Measurements from ENCODE around the gene SLC6A1.

SLC6A1 gene

DNA sequence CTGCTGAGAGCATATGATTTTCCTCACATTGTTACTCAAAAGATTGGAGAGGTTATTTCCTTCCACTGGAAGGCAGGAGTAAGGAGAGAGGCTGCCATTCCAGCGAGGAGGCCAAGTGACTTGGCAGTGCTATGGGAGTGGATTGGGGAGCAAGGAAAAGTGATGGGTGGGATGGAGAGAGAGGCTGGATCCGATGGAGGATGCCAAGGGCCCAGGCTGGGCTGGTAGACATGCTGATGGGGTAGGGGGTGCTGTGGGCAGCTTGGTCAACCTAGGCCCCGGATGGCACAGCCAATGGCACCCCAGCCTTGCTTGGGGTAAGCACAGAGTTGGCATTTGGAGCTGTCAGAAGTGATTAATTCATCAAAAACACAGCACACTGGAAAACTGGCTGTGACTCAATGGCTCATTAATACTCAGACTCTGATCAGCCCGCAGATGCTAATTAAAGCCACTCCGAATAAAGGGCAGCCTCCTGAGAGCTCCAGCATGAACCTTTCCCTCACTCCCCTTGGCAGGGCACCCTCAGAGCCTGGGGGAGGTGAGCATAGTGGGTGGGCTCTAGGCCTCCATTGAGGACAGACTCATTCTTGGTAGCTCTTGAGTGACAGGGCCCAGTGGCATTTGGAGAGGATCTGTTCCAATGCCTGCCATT is 22.1 kb upstream of the SLC6A1 start:
- no peak for DNase-seq (ENCODE audit: low read depth in 3 of 3)

DNA sequence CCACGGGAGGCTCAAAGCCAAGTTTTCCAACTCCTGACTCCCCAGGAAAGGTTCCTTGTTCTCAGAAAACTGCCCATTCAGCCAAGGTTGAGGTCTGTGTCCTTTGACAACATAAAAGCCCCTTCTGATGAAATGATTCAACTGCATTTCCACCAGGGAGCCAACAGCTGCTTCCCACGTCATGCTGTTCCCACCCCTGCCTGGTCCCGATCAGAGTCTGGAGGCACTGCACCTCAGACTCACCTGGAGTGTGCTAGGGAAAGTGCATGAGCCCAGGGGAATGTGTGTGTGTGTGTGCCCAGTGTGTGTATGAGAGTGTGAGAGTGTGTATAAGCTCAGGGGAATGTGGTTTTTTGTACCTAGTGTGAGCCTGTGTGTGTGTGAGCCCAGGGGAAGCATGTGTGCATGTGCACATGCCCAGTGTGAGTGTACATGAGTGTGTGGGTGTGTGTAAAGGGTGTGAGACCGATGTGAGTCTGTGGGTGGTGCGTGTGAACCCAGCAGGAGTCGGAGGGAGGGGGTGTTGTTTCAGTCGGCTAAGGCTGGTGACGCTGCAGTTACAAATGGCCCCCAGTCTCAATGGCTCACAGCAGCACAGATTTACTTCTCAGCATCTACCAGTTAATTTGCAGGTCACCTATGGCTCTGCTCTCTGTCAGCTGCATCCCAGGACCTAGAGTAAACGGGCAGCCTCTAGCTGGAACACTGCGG is 20.3 kb upstream of the SLC6A1 start:
- DNase-seq (ENCODE audit: low read depth in 3 of 3), result no peak

DNA sequence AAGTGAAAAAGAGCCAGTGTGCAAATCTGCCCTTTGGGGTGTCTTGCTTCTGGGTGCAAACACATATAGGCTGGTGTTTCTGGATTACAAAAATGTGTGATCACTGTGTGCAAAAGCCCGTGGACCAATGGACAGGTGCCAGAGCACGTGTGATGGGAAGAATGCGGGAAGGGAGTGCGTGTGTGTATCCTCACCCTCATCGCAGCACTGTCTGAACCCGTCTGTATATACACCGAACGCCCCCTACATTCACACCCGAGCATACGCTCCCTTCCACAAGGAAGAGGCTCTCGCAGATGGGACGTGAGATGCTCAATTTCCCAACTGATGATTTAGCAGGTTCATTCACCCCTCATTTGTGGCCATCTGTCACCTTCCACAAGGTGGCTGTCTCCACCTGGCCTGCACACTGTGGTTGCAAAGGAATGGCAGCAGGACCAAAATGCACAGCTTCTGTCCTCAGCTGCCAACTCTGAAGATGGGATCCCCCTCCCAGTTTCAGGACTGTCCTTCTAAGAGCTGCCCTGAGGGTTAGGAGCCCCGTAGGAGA is 19.4 kb upstream of the SLC6A1 start:
- DNase-seq (ENCODE audit: low read depth in 3 of 3), result no peak

DNA sequence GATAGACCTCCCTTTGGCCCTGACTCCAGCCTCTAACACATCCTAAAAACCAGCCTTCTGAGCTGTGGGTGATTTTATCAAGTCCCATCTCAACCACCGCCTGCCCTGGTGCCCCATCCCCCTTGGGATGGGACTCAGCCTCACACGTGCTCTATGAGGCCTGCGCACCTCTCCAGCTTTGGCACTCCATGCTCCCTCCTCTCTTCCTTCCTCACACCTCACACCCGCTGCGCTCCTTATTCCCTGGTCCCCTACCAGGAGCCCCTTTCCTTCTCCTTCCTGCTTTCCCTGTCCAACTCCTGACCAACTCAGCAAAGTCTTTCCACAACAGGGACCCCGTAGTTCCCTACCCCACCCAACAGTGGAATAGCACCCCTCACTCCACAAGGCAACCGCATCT is 18.4 kb upstream of the SLC6A1 start:
- DNase-seq (ENCODE audit: low read depth in 3 of 3), result no peak

DNA sequence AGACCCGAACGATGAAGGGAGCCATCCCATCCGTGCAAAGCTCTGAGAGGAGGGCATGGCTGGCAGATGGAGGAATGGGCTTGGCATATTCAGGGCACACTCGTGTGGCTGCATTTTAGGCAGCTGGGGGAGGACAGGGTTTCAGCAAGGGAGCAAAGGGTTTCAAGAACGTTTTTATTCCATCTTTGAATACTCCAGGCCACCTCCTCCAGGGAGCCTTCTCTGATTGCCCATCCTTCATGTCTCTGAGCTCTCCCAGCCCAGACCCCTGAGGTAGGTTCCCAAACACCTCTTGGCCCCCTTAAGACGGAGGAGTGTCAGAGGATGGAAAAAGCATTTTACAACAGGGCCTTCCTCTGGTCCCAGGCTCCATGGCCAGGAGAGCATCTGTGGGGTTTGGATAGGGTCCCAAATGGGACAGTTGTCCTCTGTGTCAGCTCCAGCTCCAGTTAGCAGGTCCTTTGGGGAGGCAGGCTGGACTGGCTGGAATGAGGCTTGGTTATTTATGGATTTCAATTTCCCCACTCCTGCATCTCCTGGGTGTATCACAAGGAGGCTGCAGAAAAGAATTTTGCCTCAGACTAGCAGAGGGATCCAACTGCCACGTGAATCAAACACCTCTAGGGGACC is 17.7 kb upstream of the SLC6A1 start:
- DNase-seq (ENCODE audit: low read depth in 3 of 3), result no peak

DNA sequence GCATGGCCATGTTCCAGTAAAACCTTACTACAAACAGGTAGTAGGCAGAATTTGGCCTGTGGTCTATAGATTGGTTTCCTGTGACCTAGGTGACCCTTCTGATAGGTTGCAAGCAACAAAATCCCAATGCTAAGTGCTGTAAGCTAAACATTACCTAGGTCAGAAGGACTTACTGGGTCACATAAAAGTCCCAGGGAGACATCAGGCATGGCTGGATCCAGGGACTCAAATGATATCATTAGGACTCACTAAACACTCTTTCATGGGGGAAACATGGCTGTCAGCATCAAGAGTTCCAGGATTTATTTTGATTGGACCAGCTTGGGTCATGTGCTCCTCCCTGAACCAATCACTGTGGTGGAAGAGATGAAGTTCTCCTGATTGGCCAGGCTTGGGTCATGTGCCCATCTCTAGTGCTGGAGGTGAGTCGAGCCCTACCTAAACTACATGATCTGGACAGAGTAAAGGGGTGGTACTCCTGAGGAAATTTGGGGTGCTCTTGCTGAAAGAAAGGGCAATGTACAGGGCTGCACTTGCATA is 16.8 kb upstream of the SLC6A1 start:
- no peak for DNase-seq (ENCODE audit: low read depth in 3 of 3)

DNA sequence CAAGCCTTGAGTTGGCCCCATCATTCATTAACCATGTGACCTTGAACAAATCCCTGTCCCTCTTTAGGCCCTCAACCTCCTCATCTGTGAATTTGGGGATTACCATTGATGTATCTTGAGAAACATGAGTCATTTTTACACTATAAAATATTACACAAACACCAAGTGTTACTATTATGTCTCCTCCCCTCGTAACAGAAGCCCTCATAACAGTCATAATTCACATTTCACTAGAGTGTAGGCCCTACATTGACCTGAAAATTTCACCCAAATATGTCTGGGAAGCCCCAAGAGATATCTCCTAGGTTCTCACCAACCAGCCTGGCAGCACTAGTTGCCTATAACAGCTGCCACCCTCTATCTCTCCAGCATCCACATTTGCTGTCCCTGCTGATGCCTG is 15.8 kb upstream of the SLC6A1 start:
- no peak for DNase-seq (ENCODE audit: low read depth in 3 of 3)

DNA sequence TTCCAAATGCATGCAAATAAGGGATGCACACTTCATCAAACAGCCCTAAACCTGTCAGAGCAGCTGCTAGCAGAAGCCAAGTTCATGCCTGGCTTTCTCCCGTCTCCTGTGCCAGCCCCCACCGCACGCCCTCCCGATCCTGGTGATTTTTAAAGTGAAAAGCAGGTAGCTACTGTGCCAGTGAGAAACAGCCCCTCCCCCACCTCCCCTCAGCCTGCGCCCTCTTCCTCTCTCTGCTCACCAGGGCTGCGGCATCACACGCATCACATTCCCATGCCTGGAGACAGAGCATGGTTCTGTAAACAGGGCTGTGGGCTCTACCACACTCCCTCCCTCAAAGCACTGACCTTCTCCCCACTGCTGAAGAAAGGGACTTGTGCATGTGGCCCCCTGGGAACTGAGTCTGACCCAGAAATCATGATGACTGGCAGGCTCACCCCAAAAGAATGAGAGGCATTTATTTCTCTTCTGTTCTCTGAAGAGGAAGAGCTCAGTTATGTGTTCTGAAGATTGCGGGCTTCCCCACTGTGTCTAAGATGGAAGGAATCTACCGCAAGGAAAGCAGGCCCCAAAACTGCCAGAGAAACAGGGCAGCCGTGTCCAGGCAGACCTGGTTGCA is 14.5 kb upstream of the SLC6A1 start:
- DNase-seq (ENCODE audit: low read depth in 3 of 3), result no peak

DNA sequence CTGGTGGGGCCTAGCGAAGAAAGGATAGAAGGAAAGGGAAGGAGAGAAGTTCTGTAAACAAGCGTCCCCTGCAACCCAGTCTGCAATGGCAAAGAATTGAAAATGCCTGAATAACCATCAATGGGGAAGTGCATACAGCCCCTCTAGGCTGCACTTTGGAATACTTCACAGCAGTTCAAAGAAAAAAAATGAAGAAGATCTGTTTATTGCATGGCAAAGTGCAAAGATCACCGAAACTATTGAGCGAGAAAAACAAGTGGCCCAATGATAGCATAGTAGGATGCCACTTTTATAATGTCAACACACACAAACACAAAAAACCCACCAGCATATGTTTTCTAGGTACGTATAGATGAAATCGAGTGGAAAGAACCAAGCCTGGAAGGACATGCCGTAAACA is 13.6 kb upstream of the SLC6A1 start:
- DNase-seq (ENCODE audit: low read depth in 3 of 3), result no peak

DNA sequence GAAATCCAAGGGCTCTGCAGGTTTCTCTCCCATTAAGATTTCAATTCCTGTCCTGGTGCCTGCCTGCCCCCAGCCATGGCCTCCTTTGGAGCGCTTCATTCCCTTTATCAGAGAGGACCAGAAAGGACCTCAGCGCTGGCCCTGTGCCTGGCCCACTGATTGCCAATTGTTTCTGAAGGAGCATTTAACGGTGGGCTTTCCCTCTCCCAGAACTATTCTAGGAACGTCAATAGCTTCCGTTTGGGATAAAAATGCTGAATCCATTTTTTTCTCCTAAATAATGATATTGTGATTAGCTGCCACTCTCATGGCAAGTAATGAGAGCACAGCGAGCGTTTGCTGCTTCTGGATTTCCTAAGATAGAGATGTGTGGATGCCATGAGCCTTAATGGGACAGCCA is 12.2 kb upstream of the SLC6A1 start:
- no peak for DNase-seq (ENCODE audit: low read depth in 3 of 3)

DNA sequence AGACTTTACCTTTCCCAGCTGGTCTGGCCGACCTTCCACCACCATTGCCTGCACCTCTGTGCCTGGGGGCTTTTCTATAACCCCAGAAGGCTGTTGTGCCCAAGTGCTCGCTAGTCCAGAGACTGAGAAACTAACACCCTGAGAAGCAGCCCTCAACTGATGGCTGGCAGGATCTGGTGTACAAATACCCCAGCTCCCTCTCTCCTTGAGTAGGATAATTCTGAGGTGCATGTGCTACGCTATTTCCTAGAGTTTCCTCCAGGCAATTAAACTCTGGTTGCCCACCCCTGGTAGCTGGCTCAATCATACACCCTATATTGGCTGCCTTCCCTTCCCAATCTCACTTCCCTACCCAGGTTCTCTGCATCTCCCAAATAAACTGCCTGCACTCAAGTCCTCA is 11.5 kb upstream of the SLC6A1 start:
- DNase-seq (ENCODE audit: low read depth in 3 of 3), result no peak

DNA sequence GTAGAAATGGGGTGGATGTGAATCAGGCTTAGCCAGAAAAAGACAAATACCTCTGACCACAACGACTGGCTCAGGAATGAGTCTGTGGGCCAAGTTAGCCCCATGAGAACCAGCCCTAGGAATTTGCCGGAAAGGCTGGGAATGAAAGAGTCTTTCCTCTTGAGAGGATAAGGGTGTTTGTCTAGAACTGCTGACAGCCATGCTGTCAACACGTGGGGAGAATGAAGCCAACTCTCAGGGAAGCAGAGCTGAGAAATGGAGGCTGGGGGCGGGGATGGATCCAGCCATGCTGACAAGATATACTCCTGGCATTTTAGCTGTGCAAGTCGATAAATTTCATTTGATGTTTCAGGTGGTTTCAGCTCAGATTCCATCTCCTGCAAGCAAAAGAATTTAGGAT is 10.6 kb upstream of the SLC6A1 start:
- DNase-seq (ENCODE audit: low read depth in 3 of 3), result no peak

DNA sequence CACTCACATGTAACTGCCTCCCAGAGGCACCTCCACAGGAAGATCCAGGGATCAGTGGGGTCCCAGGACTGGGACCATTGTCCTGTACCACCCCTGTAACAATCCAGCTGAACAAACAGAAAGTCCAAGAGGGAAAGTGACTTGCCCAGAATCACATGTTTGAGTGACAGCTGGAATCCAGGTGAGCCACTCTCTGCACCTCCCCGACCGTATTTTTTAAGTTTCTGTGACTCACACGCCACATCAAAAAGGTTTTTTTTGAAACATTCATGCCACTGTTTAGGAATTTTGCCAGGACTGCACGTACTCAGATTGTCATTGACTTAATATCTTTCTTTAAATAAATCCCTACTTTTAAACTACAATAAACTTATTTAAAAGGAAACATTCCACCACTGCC is 9.8 kb upstream of the SLC6A1 start:
- no peak for DNase-seq (ENCODE audit: low read depth in 3 of 3)

DNA sequence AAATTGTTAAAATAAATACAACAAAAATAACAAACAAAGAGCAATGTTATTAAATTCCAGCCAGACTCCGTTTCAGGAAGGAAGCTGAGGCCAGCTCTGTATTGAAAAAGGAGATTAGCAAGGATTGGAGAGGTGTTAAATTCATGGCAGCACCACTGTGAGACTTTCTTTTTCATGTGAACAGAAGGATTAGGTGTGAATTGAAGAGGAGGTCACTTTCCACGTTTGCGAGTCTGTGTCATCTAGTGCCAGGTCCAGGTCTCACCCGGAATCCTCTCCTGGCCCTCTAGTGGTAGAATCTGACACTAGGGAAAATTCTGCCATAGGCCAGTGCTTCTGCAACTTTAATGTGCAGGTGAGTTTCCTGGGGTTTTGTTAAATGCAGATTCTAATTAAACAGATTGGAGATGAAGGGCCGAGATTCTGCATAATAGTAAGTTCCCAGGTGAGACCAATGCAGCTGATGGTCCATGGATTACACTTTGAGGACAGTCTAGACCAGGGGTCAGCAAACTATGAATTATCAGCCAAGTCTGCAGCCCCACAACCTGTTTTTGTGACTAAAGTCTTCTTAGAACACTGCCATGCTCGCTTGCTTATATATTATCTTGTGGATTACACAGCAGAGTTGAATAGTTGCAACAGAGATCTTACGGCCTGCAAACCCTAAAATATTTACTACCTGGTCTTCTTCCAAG is 9.2 kb upstream of the SLC6A1 start:
- no peak for DNase-seq (ENCODE audit: low read depth in 3 of 3)

DNA sequence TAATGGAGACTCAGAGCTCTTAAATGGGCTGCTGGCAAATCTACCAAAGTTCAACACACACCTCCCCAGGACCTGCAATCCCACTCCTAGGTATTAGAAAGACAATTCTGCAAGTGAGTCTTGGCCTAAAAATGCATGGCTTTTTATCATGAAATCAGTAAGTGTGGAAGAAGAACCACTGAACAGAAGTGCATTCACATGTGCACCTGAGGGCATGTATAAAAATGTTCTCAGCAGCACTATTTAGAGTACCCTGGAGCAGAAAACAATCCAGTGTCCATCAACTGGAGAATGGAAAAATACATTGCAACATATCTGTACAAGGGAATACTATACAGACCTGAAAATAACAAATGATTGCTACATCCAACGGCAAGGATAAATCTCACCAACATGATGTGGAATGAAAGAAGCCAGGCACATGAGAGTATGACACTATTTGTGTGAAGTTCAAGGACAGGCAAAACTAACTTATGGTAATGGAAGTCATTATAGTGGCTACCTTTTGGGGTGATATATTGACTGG is 8.1 kb upstream of the SLC6A1 start:
- no peak for DNase-seq (ENCODE audit: low read depth in 3 of 3)

DNA sequence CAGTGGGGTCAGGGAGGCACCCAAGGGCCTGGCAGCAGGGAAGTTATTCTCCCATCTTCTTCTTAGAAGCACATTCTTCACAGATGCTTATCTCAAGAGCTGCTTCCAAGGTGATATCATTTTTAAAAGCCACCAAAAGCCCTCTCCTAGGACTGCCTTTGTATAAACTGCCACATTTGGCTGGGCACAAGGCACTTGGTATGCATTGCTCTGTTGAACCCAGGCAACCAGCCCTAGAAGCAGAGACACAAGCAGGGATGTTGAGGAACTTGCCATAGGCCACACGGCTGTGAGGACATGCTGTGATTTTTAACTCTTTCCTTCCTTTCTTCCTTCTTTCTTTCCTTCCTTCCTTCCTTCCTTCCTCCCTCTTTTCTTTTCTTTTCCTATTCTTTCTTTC is 7.4 kb upstream of the SLC6A1 start:
- DNase-seq (ENCODE audit: low read depth in 3 of 3), result no peak

DNA sequence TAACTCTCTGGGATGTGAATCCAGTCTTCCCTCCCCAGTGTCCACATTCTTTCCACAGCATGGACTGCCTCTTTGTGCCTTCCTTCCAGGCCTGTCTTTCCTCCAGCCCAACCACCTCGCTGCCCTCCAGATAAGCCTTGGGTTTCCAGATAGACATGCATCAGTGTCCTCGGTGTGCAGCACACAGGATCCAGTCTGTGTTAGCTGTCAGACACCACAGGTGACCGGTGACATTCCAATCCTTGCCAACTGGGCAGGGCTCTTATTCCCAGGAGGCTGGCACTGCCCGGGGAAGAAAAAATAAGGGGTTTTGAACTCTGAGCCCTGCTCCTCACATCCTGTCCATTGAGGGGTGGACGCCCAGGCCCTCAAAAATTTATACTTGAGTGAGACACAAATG is 6.0 kb upstream of the SLC6A1 start:
- no peak for DNase-seq (ENCODE audit: low read depth in 3 of 3)

DNA sequence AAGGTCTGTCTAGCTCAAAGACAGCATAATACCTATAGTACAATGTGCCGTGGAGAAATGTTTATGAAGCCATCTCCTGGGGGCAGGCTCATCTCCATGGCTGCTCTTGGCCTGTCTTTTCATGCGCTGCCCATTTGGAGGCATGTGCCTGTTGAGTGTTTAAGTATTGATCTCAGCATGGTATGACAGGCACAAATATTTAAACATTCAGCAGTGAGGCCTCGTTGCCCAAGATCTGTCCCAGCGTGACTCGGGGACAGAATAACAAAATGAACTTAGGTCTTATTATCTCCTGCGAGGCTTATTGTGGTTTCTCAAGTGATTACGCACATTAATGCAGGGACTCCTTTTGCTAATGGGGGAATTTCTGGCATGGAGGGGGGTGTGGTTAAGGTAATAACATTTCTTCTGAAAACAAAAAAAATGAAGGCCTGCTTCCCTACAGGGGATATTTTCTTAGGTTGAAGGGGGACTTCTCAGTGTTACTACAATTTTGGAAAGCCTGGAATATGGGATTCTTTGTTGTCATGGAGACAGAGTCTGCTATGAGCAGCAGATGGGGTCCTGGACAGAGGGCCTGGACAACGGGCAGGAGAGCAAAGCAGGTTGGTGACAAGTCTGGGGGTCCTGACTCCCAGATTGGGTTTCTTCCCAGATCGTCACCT is 4.4 kb upstream of the SLC6A1 start:
- no peak for DNase-seq (ENCODE audit: low read depth in 3 of 3)

DNA sequence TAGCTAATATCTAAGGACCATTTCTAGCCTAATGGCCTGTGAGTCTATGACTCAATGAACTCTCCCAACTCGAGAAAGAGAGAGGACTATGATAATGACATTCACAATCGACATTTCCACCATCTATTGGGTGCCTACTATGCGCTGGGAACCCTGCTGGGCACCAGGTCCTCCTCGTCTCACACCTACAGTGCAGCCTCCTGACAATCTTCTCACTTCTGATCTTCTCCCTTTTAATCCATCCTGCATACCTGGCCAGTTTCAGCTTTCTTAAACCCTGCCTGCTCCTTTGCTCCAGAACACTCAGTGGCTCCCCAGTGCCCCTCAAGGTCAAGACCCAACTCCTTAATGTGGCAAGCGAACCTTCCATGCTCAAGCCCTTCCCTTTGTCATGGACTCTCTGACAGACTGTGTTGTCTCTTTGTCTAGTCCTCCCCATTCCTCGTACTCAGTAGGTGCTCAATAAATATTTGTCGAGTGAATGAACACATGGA is 3.5 kb upstream of the SLC6A1 start:
- no peak for DNase-seq (ENCODE audit: low read depth in 3 of 3)

DNA sequence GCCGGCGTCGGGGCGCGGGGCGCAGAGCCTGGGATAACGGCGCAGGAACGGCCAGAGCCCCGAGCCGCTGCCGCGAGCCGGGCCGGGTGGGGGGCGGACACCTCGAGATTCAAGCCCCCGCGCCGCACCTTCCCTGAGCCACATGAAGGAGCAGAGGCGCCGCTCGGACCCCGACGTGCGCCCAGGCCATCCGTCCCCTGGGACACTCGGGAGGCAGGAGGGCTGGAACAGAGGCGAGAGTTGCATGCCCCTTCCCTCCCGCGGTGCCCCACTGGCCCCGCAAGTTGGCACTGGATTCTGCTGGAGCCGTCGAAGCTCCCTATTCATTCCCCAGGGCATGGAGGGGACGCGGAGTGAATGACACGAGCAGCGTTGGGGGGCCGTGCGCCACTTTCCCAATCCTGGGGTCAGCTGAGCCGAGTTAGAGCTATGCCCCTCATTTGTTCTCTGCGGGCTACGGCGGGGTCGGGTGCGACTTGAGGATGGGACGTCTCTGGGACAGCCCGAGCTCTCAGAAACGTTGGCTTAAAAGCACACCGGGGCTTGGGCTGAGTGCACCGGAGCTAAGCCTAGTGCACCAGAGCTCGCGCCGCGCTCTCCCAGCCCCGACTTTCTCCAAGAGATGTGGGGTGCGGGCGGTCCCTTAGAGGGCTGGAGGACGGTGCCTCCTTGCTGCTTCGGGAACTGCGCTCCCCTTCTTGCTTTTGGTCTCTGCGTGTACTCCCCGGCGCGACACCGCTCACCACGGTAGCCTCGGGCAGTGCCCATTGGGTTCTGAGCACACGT is 588 bp downstream of the SLC6A1 start:
- no peak for DNase-seq (ENCODE audit: low read depth in 3 of 3)
